ENCODE measurements around the gene KIF21A.

GRCh38 chr12:39448038-39448437 is 5.1 kb upstream of the KIF21A start:
- TF ChIP-seq CTCF (IDR thresholded peaks at IDR 0.05) (no peak), POLR2AphosphoS5 (IDR thresholded peaks at IDR 0.05) (no peak), POLR2A (IDR thresholded peaks at IDR 0.05) (no peak)
